Fibroblast of mammary gland (primary cell): ENCODE measurements around the gene PPP1R16B.

ENCODE experiments used
- DNase-seq: peaks from one replicate; pipeline ENCODE4 v3.0.0-alpha.2; 2010; ENCODE audit warnings: low read depth
- H3K4me3 ChIP-seq: 2 replicates; pipeline ENCODE4 v1.5.1; 2011; ENCODE audit warnings: low read depth, mild to moderate bottlenecking, low read length, moderate library complexity; ENCODE audit not compliant: control insufficient read depth
- TF ChIP-seq, protein P1 (sequence below): conservative IDR thresholded peaks from 2 replicates; pipeline ENCODE4 v1.5.1; 2011; ENCODE audit warnings: low read depth, low read length, inconsistent platforms; ENCODE audit not compliant: control insufficient read depth, insufficient read depth

The PPP1R16B gene

DNA sequence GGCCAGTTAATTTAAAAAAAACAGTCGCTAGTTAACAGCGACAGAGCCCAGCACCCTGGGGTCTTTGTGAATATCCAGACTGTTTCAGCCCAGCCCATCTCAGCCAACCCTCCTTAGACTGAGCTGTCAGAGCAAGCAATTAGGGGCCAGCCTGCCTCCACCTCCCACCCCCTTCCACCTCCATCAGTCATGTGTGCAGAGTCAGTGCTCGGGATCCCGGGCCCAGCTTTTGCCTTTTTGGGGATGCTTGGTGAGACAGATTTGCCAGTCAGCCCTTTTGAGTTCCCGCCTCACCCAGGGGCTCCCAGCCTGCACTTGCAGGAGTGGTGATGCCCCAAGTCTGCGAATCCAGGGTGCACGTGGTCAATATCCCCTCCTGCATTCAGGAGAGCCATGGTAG is 114.2 kb downstream of the PPP1R16B start:
- H3K4me3 ChIP-seq, result no peak overlapping the region
- no peak for DNase-seq
- TF ChIP-seq, protein P1, sequence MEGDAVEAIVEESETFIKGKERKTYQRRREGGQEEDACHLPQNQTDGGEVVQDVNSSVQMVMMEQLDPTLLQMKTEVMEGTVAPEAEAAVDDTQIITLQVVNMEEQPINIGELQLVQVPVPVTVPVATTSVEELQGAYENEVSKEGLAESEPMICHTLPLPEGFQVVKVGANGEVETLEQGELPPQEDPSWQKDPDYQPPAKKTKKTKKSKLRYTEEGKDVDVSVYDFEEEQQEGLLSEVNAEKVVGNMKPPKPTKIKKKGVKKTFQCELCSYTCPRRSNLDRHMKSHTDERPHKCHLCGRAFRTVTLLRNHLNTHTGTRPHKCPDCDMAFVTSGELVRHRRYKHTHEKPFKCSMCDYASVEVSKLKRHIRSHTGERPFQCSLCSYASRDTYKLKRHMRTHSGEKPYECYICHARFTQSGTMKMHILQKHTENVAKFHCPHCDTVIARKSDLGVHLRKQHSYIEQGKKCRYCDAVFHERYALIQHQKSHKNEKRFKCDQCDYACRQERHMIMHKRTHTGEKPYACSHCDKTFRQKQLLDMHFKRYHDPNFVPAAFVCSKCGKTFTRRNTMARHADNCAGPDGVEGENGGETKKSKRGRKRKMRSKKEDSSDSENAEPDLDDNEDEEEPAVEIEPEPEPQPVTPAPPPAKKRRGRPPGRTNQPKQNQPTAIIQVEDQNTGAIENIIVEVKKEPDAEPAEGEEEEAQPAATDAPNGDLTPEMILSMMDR, result no peak

DNA sequence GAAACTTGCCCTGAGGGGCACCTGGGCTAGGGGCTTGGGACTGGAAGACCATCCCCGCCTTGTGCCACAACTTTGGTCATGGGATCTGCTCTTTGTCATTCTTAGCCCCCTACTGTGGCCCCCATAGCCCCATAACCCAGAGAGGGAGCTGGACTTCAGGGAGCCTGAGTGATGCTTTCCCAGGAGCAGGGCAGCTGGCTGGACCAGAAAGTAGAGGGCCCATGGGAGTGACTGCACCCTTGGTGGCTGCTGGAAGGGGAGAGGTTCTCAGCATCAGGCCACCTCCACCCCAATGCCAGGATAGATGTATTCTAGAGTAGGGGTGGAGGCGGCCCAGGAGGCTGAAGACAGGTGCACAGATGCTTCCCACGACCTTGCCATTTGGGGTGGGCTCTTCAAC is 114.9 kb downstream of the PPP1R16B start:
- no peak overlapping the region for H3K4me3 ChIP-seq
- no peak for DNase-seq
- TF ChIP-seq, protein P1, result no peak

DNA sequence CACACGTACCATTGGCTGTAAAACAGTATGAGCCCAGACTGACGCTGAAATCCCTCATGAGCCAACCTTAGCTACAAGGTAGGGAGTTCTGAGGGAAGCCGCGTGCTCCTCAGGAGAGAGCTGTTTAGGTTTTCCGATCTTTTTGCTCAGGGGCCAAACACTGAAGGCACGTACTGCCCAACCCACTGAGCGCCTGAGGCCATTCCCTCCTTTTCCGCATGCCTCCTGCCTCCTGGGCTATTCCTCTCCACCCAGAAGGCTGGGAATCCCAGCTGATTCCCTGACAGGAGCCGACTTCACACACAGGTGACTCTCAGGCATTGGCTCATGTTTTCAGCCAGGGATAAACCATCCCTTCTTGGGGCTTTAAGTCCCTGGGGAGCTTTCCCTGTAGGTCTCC is 115.4 kb downstream of the PPP1R16B start:
- TF ChIP-seq, protein P1, result no peak
- H3K4me3 ChIP-seq, result no peak overlapping the region
- DNase-seq, result no peak

DNA sequence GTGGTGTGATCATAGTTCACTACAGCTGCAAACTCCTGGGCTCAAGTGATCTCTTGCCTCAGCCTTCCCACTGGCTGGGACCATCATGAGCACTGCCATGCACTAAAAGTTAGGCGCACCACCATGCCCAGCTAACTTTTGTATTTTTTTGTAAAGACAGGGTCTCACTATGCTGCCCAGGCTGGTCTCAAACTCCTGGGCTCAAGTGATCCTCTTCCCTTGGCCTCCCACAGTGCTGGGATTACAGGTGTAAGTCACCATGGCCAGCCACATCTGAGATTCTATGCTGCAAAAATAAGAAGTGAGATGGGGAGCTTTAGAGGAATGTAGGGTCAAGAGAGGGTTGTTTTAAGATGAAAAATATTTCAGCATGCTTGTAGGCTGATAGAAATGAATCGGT is 119.2 kb downstream of the PPP1R16B start:
- TF ChIP-seq, protein P1, result no peak
- DNase-seq, result no peak
- H3K4me3 ChIP-seq, result no peak overlapping the region

DNA sequence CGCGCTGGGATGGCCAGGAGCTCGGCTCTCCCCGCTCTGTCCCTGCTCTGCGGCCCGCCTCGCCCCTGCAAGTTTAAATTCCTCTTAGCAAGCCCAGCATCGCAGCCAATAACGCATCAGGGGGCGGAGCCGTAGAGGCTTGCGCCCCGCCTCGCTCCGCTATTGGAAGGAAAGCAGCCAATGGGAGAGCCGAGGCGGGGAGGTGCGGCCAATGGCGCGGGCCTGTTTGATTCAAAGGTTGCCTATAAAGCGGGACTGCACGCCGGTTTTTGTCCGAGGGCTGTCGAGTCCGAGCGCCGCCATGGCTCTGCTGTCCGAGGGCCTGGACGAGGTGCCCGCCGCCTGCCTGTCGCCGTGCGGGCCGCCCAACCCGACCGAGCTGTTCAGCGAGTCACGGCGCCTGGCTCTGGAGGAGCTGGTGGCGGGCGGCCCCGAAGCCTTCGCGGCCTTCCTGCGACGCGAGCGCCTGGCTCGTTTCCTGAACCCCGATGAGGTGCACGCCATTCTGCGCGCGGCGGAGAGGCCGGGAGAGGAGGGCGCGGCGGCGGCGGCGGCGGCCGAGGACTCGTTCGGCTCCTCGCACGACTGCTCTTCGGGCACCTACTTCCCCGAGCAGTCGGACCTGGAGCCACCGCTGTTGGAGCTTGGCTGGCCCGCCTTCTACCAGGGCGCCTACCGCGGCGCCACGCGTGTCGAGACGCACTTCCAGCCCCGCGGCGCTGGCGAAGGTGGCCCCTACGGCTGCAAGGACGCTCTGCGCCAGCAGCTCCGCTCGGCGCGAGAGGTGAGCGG is 120.8 kb downstream of the PPP1R16B start, which contains the start of gene FAM83D:
FAM83D (plus strand) TSS at position 276 of the 792 bp plus-strand sequence; CDS start at position 302, 26 bp downstream.
- DNase-seq, result peak; percentile 98
- TF ChIP-seq, protein P1, result no peak
- H3K4me3 ChIP-seq, result peak within 1 kb of the TSS; percentile 82

DNA sequence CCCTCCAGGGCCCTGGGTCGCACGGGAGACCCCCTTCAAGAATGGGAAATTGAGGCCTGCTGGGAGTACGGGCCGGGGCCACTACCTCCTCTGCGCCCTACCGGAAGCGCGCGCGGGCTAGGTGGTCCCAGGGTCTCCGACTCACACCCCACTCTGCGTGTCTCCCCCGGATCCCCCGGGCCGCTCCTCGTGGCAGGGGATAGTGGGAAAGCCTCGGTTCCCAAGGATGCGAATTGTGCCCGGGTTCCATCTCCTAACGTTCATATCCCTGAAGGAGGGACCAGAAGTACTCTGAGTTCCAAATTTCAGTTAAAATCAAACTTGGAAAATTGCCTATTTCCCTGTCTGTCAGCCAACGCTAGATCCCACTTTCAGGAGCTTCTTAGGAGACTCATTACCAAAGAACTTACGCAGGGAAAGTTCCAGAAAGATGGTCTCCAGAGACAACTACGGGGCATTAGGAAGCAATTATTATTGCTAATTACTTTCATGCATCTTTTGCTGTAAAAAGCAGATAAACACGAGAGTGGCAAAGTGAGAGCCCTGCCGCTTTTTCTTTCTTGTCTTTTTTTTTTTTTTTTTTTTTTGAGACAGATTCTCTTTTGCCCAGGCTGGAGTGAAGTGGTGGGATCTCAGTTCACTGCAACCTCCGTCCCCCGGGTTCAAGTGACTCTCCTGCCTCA is 121.6 kb downstream of the PPP1R16B start:
- TF ChIP-seq, protein P1, result no peak
- DNase-seq, result peak; percentile 59
- H3K4me3 ChIP-seq, result peak overlapping the region; percentile 82
